Measurements from ENCODE around the gene WDFY4. TPM values are rescaled to one million over a fixed set of nuclear protein-coding genes. Genes with fewer than 3 reads are reported as not detected.

The WDFY4 gene
- total and polyA plus RNA-seq, 7 experiments from 2014 or later = 0.12 to 39.3 (median 1.5) TPM

DNA sequence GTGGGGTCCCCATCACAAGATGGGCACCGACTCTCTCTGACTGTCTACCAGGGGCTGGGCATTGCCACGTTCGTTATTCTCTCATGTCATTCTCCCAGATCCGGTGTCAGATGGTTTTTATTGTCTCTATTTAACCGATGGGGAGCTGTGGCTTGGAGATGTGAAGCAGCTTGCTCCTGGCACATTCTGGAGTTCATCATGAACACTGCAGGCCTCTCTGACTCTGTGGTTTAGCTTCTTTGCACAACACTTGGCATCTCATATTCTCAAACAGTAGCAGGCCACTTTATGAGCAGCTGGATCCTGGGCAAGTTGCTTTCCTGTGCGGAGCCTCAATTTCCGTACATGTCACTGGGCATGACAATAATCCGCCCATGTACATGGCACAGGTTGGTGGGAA lies 135.1 kb downstream of the WDFY4 start:
- Histone ChIP-seq H3K27me3 (ENCODE audit: control insufficient read depth in 2 of 2, insufficient read depth in 2 of 2, low read length in 2 of 2) (no peaks in the 10 kb centered on the region), H3K9me3 (ENCODE audit: control insufficient read depth in 2 of 3, low read length in 3 of 3) (no peaks in the 10 kb centered on the region), H3K4me1 (ENCODE audit: control insufficient read depth in 2 of 2, insufficient read depth in 2 of 2, low read length in 2 of 2) (no peaks in the 10 kb centered on the region), H3K4me3 (ENCODE audit: low read length) (no peak overlapping the region), H3K27ac (ENCODE audit: low read depth, low read length) (no peak overlapping the region), H3K36me3 (ENCODE audit: control insufficient read depth in 2 of 3, insufficient read depth in 3 of 3, low read length in 3 of 3) (no peaks in the 10 kb centered on the region)
- Mint-ChIP-seq H3K36me3 (no peaks in the 10 kb centered on the region), H3K4me1 (peaks cover 0 to 7% (median 3%) of the 10 kb centered on the region in 7 donors), H3K27ac (no peak overlapping the region), H3K9me3 (no peaks in the 10 kb centered on the region), H3K4me3 (no peak overlapping the region), H3K27me3 (peaks cover 0 to 10% (median 4%) of the 10 kb centered on the region in 5 donors)
- intact Hi-C loops (cut with micrococcal nuclease) = no loop called here
- DNase-seq (no peak), ATAC-seq (no peak)
- ChIA-PET CTCF (no interaction called here), POLR2A (no interaction called here)

DNA sequence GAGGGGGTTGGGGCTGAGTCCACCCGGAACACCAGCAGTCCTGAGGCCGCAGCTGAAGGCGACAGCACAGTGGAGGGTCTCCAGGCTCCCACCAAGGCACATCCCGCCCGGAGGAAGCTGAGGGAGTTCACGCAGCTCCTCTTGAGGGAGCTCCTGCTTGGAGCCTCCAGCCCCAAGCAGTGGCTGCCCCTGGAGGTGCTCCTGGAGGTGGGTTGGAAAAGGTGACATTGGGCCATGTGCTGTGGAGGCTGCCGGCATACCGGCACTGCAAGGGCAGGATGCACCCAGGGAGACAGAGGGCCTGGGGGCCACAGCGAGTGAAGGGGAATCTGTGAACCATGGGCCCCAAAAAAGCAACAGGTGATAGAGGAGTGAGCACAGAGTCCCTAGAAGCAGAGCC lies 135.6 kb downstream of the WDFY4 start:
- H3K9me3 ChIP-seq (ENCODE audit: control insufficient read depth in 2 of 3, low read length in 3 of 3) = no peaks in the 10 kb centered on the region
- H3K27ac Mint-ChIP-seq = no peak overlapping the region
- no peak overlapping the region for H3K27ac ChIP-seq (ENCODE audit: low read depth, low read length)
- peaks cover 0 to 1% (median 0%) of the 10 kb centered on the region in 11 donors for H3K9me3 Mint-ChIP-seq
- peaks cover 0 to 7% (median 3%) of the 10 kb centered on the region in 7 donors for H3K4me1 Mint-ChIP-seq
- no peak overlapping the region for H3K4me3 ChIP-seq (ENCODE audit: low read length)
- no peak for ATAC-seq
- intact Hi-C loops (cut with micrococcal nuclease) = no loop called here
- H3K27me3 ChIP-seq (ENCODE audit: control insufficient read depth in 2 of 2, insufficient read depth in 2 of 2, low read length in 2 of 2) = no peaks in the 10 kb centered on the region
- CTCF ChIA-PET = no interaction called here
- H3K36me3 Mint-ChIP-seq = no peaks in the 10 kb centered on the region
- no peaks in the 10 kb centered on the region for H3K36me3 ChIP-seq (ENCODE audit: control insufficient read depth in 2 of 3, insufficient read depth in 3 of 3, low read length in 3 of 3)
- no peaks in the 10 kb centered on the region for H3K4me1 ChIP-seq (ENCODE audit: control insufficient read depth in 2 of 2, insufficient read depth in 2 of 2, low read length in 2 of 2)
- POLR2A ChIA-PET = no interaction called here
- peaks cover 0 to 10% (median 4%) of the 10 kb centered on the region in 5 donors for H3K27me3 Mint-ChIP-seq
- H3K4me3 Mint-ChIP-seq = peak overlapping the region in 1 of 10 donors; percentile 70
- DNase-seq = no peak

- DNase-seq = no peak
- H3K36me3 ChIP-seq (ENCODE audit: control insufficient read depth in 2 of 3, insufficient read depth in 3 of 3, low read length in 3 of 3) = no peaks in the 10 kb centered on the region
- Mint-ChIP-seq H3K9me3 (peaks cover 0 to 6% (median 0%) of the 10 kb centered on the region in 11 donors), H3K36me3 (no peaks in the 10 kb centered on the region), H3K27ac (no peak overlapping the region), H3K4me1 (peaks cover 0 to 7% (median 3%) of the 10 kb centered on the region in 7 donors), H3K27me3 (peaks cover 0 to 12% (median 6%) of the 10 kb centered on the region in 5 donors), H3K4me3 (peak overlapping the region in 1 of 10 donors; percentile 70)
- no peak for ATAC-seq
- no peaks in the 10 kb centered on the region for H3K27me3 ChIP-seq (ENCODE audit: control insufficient read depth in 2 of 2, insufficient read depth in 2 of 2, low read length in 2 of 2)
- ChIA-PET CTCF (no interaction called here), POLR2A (no interaction called here)
- H3K4me3 ChIP-seq (ENCODE audit: low read length) = no peak overlapping the region
- no peak overlapping the region for H3K27ac ChIP-seq (ENCODE audit: low read depth, low read length)
- intact Hi-C loops (cut with micrococcal nuclease) = no loop called here
- H3K9me3 ChIP-seq (ENCODE audit: control insufficient read depth in 2 of 3, low read length in 3 of 3) = no peaks in the 10 kb centered on the region
- no peaks in the 10 kb centered on the region for H3K4me1 ChIP-seq (ENCODE audit: control insufficient read depth in 2 of 2, insufficient read depth in 2 of 2, low read length in 2 of 2)
These were observed 136.0 kb downstream of the WDFY4 start for GRCh38 chr10:48820699-48821098.

DNA sequence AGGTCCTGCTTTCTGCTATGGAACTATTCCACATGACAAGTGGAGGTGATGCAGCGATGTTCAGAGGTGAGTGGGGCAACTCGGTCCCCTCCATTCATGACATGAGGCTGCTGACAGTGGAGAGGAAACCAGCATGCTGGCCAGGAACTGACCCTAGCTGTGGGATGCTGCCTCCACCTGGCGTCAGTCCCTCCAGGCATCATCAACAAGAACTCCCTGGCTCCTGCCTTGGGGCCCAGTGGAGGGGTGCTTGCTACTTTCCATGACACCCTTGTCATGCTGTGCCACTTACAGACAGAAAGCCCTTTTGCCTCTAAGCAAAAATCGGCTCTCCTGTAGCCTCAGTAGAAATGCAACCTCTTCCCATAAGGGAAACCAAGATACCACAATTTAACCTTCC lies 136.4 kb downstream of the WDFY4 start:
- no peaks in the 10 kb centered on the region for H3K9me3 ChIP-seq (ENCODE audit: control insufficient read depth in 2 of 3, low read length in 3 of 3)
- intact Hi-C loops (cut with micrococcal nuclease) = no loop called here
- POLR2A ChIA-PET = no interaction called here
- ATAC-seq (no peak), DNase-seq (no peak)
- no peak overlapping the region for H3K4me3 Mint-ChIP-seq
- no peak overlapping the region for H3K27ac Mint-ChIP-seq
- H3K4me3 ChIP-seq (ENCODE audit: low read length) = no peak overlapping the region
- H3K4me1 ChIP-seq (ENCODE audit: control insufficient read depth in 2 of 2, insufficient read depth in 2 of 2, low read length in 2 of 2) = no peaks in the 10 kb centered on the region
- CTCF ChIA-PET = no interaction called here
- no peaks in the 10 kb centered on the region for H3K27me3 ChIP-seq (ENCODE audit: control insufficient read depth in 2 of 2, insufficient read depth in 2 of 2, low read length in 2 of 2)
- no peaks in the 10 kb centered on the region for H3K36me3 ChIP-seq (ENCODE audit: control insufficient read depth in 2 of 3, insufficient read depth in 3 of 3, low read length in 3 of 3)
- peaks cover 0 to 7% (median 3%) of the 10 kb centered on the region in 7 donors for H3K4me1 Mint-ChIP-seq
- peaks cover 0 to 10% (median 0%) of the 10 kb centered on the region in 11 donors for H3K9me3 Mint-ChIP-seq
- H3K36me3 Mint-ChIP-seq = no peaks in the 10 kb centered on the region
- no peak overlapping the region for H3K27ac ChIP-seq (ENCODE audit: low read depth, low read length)
- H3K27me3 Mint-ChIP-seq = peaks cover 0 to 15% (median 8%) of the 10 kb centered on the region in 5 donors

DNA sequence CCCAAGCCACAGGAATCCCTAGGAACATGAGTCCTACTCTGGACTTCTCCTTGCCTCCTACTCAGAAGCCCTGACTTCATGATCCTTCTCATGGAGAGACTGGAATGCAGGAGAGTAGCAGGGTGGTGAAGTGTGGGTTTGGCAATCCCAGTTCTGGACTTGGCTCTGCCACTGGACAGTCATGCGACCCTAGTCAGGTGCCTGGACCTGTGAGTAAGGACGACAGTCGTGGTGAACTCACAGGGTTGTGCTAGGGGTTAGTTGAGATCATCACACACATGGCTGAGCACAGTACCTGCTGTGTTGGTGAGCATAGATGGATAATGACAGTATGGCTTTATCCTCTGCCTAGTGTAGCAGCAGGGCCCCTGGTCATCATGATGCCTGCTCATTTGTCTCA lies 137.0 kb downstream of the WDFY4 start:
- Histone ChIP-seq H3K27ac (ENCODE audit: low read depth, low read length) (no peak overlapping the region), H3K4me3 (ENCODE audit: low read length) (no peak overlapping the region), H3K9me3 (ENCODE audit: control insufficient read depth in 2 of 3, low read length in 3 of 3) (no peaks in the 10 kb centered on the region), H3K4me1 (ENCODE audit: control insufficient read depth in 2 of 2, insufficient read depth in 2 of 2, low read length in 2 of 2) (no peaks in the 10 kb centered on the region), H3K36me3 (ENCODE audit: control insufficient read depth in 2 of 3, insufficient read depth in 3 of 3, low read length in 3 of 3) (no peaks in the 10 kb centered on the region), H3K27me3 (ENCODE audit: control insufficient read depth in 2 of 2, insufficient read depth in 2 of 2, low read length in 2 of 2) (no peaks in the 10 kb centered on the region)
- Mint-ChIP-seq H3K27me3 (peaks cover 0 to 14% (median 8%) of the 10 kb centered on the region in 5 donors), H3K4me1 (peaks cover 0 to 7% (median 3%) of the 10 kb centered on the region in 7 donors), H3K27ac (no peak overlapping the region), H3K36me3 (no peaks in the 10 kb centered on the region), H3K4me3 (no peak overlapping the region), H3K9me3 (peaks cover 0 to 11% (median 0%) of the 10 kb centered on the region in 11 donors)
- ATAC-seq = no peak
- no peak for DNase-seq
- POLR2A ChIA-PET = no interaction called here
- intact Hi-C loops (cut with micrococcal nuclease) = no loop called here
- CTCF ChIA-PET = no interaction called here

DNA sequence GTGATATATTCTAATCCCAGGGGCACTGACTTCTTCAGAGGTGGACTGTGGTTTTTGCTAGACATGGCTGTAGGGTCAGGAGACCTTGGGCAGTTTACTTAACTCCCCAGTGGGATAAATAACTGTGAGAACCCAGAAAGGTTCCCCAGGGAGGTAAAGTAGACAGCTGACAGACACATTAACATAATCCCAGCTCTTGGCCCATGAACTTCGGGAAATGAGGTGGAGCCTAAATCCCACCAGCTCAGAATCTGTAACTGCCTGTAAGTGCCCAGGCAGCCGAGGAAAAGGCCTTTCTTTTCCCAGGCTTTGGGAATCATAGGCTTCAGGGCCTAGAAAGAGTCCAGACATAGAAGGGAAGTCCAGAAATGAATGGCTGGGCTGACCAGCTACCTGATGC lies 149.0 kb downstream of the WDFY4 start:
- no peak overlapping the region for H3K4me3 ChIP-seq (ENCODE audit: low read length)
- peaks cover 0 to 5% (median 0%) of the 10 kb centered on the region in 3 experiments for H3K9me3 ChIP-seq (ENCODE audit: control insufficient read depth in 2 of 3, low read length in 3 of 3)
- no peaks in the 10 kb centered on the region for H3K27me3 ChIP-seq (ENCODE audit: control insufficient read depth in 2 of 2, insufficient read depth in 2 of 2, low read length in 2 of 2)
- Mint-ChIP-seq H3K36me3 (peaks cover 0 to 7% (median 0%) of the 10 kb centered on the region in 5 donors), H3K27ac (no peak overlapping the region), H3K27me3 (peaks cover 0 to 12% (median 0%) of the 10 kb centered on the region in 5 donors), H3K4me3 (no peak overlapping the region), H3K4me1 (no peaks in the 10 kb centered on the region), H3K9me3 (peaks cover 0 to 12% (median 6%) of the 10 kb centered on the region in 11 donors)
- DNase-seq = no peak
- POLR2A ChIA-PET = interaction anchor here (0.6 kb wide), 1 partner anchor 451 kb away, joined by 3 read pairs; no protein-coding TSS in a partner anchor
- no peak for ATAC-seq
- intact Hi-C loops (cut with micrococcal nuclease) = no loop called here
- H3K4me1 ChIP-seq (ENCODE audit: control insufficient read depth in 2 of 2, insufficient read depth in 2 of 2, low read length in 2 of 2) = no peaks in the 10 kb centered on the region
- no peak overlapping the region for H3K27ac ChIP-seq (ENCODE audit: low read depth, low read length)
- H3K36me3 ChIP-seq (ENCODE audit: control insufficient read depth in 2 of 3, insufficient read depth in 3 of 3, low read length in 3 of 3) = no peaks in the 10 kb centered on the region
- CTCF ChIA-PET = no interaction called here

- Histone ChIP-seq H3K27me3 (ENCODE audit: control insufficient read depth in 2 of 2, insufficient read depth in 2 of 2, low read length in 2 of 2) (no peaks in the 10 kb centered on the region), H3K27ac (ENCODE audit: low read depth, low read length) (no peak overlapping the region), H3K4me1 (ENCODE audit: control insufficient read depth in 2 of 2, insufficient read depth in 2 of 2, low read length in 2 of 2) (no peaks in the 10 kb centered on the region), H3K4me3 (ENCODE audit: low read length) (no peak overlapping the region), H3K9me3 (ENCODE audit: control insufficient read depth in 2 of 3, low read length in 3 of 3) (peaks cover 0 to 5% (median 0%) of the 10 kb centered on the region in 3 experiments), H3K36me3 (ENCODE audit: control insufficient read depth in 2 of 3, insufficient read depth in 3 of 3, low read length in 3 of 3) (no peaks in the 10 kb centered on the region)
- intact Hi-C loops (cut with micrococcal nuclease) = no loop called here
- H3K4me3 Mint-ChIP-seq = no peak overlapping the region
- DNase-seq = no peak
- ChIA-PET CTCF (no interaction called here), POLR2A (interaction anchor here (0.6 kb wide), 1 partner anchor 117 kb away, joined by 3 read pairs; no protein-coding TSS in a partner anchor)
- no peak overlapping the region for H3K27ac Mint-ChIP-seq
- peaks cover 0 to 7% (median 0%) of the 10 kb centered on the region in 5 donors for H3K36me3 Mint-ChIP-seq
- no peak for ATAC-seq
- H3K4me1 Mint-ChIP-seq = no peaks in the 10 kb centered on the region
- peaks cover 0 to 12% (median 6%) of the 10 kb centered on the region in 11 donors for H3K9me3 Mint-ChIP-seq
- H3K27me3 Mint-ChIP-seq = peaks cover 0 to 12% (median 0%) of the 10 kb centered on the region in 5 donors
These were observed 149.7 kb downstream of the WDFY4 start for GRCh38 chr10:48834189-48834965.
